T-helper 9 cell (primary cell): Measurements from ENCODE around the gene EFNA5.

Experiments used
- DNase-seq: peaks from one replicate; pipeline ENCODE4 v3.0.0-alpha.2; 2020

EFNA5 gene

GRCh38 chr5:107415762-107416161 is 255.0 kb downstream of the EFNA5 start:
- DNase-seq = no peak

GRCh38 chr5:107414802-107415201 is 255.9 kb downstream of the EFNA5 start:
- no peak for DNase-seq

GRCh38 chr5:107413754-107414153 is 257.0 kb downstream of the EFNA5 start:
- DNase-seq = no peak

GRCh38 chr5:107408564-107408963 is 262.2 kb downstream of the EFNA5 start:
- no peak for DNase-seq

GRCh38 chr5:107407713-107408298 is 262.9 kb downstream of the EFNA5 start:
- DNase-seq = no peak

GRCh38 chr5:107404595-107405374 is 266.0 kb downstream of the EFNA5 start:
- no peak for DNase-seq

- no peak for DNase-seq
Measured at GRCh38 chr5:107403228-107403953, 267.3 kb downstream of the EFNA5 start.

GRCh38 chr5:107402434-107403227 is 268.1 kb downstream of the EFNA5 start:
- no peak for DNase-seq

- no peak for DNase-seq
Measured at GRCh38 chr5:107401470-107402122, 269.1 kb downstream of the EFNA5 start.

- DNase-seq = no peak
Measured at GRCh38 chr5:107400328-107400727, 270.4 kb downstream of the EFNA5 start.

- no peak for DNase-seq
Measured at GRCh38 chr5:107398703-107399102, 272.0 kb downstream of the EFNA5 start.

GRCh38 chr5:107396351-107396690 is 274.4 kb downstream of the EFNA5 start:
- DNase-seq = no peak

- no peak for DNase-seq
Measured at GRCh38 chr5:107395632-107396350, 274.9 kb downstream of the EFNA5 start.

GRCh38 chr5:107393851-107394250 is 276.9 kb downstream of the EFNA5 start:
- no peak for DNase-seq

GRCh38 chr5:107391787-107392186 is 278.9 kb downstream of the EFNA5 start:
- no peak for DNase-seq

GRCh38 chr5:107389775-107390148 is 281.0 kb downstream of the EFNA5 start:
- no peak for DNase-seq

- no peak for DNase-seq
Measured at GRCh38 chr5:107389130-107389774, 281.5 kb downstream of the EFNA5 start.

- no peak for DNase-seq
Measured at GRCh38 chr5:107388141-107388861, 282.4 kb downstream of the EFNA5 start.

GRCh38 chr5:107387526-107388140 is 283.1 kb downstream of the EFNA5 start:
- no peak for DNase-seq

GRCh38 chr5:107385708-107386107 is 285.0 kb downstream of the EFNA5 start:
- DNase-seq = no peak
